CD4-positive, alpha-beta T cell (primary cell): ENCODE results near the gene HIRA. TPM values are rescaled to one million over a fixed set of nuclear protein-coding genes. Genes with fewer than 3 reads are reported as not detected.

Experiments
- ATAC-seq: fragments of 200-7000 bp; cut with Tn5 transposase; one replicate; pipeline ENCODE4 v1.10.0; 2022; ENCODE audit warnings: mild to moderate bottlenecking; ENCODE audit not compliant: poor library complexity
- CTCF ChIA-PET: fragments of 350-600 bp; sonication (Branson Sonifier 250); formaldehyde crosslinking; loops from one replicate; lab custom pipeline; 2021; ENCODE audit warnings: antibody characterized with exemption, inconsistent platforms; lab: Charles Lee
- POLR2A ChIA-PET: fragments of 350-600 bp; sonication (Branson Sonifier 250); formaldehyde crosslinking; loops from one replicate; lab custom pipeline; 2021; ENCODE audit warnings: antibody characterized with exemption, inconsistent platforms; lab: Charles Lee
- DNase-seq, 14 experiments: peaks; one replicate each; pipeline ENCODE4 v3.0.0-alpha.2; 2013 to 2020; ENCODE audit warnings: mixed read lengths in 2 of 14
- H3K27ac ChIP-seq, 2 donors: one replicate each; pipeline versions ENCODE4 v1.5.1 to v1.7.0; 2013; ENCODE audit warnings: low read length in 2 of 2, low read depth in 1 of 2, mild to moderate bottlenecking in 1 of 2
- H3K27me3 ChIP-seq, 2 experiments: 1 replicate in 1 of 2; 2 replicates in 1 of 2; pipeline versions ENCODE4 v1.6.1 to v1.7.0; 2013; ENCODE audit warnings: low read length in 2 of 2, control low read depth in 1 of 2, mild to moderate bottlenecking in 1 of 2, moderate library complexity in 1 of 2; ENCODE audit not compliant: insufficient read depth in 2 of 2, control insufficient read depth in 1 of 2
- H3K36me3 ChIP-seq: one replicate; pipeline ENCODE4 v1.6.1; 2013; ENCODE audit warnings: low read length, control low read depth; ENCODE audit not compliant: insufficient read depth
- H3K4me1 ChIP-seq: one replicate; pipeline ENCODE4 v1.6.1; 2013; ENCODE audit warnings: low read length, control low read depth; ENCODE audit not compliant: insufficient read depth
- H3K4me3 ChIP-seq: one replicate; pipeline ENCODE4 v1.5.1; 2013; ENCODE audit warnings: mild to moderate bottlenecking, low read length, moderate library complexity
- H3K9me3 ChIP-seq, 2 experiments: 1 replicate in 1 of 2; 2 replicates in 1 of 2; pipeline versions ENCODE4 v1.6.1 to v1.7.0; 2013; ENCODE audit warnings: low read length in 2 of 2, mild to moderate bottlenecking in 2 of 2, control low read depth in 1 of 2, moderate library complexity in 1 of 2; ENCODE audit not compliant: control insufficient read depth in 1 of 2, insufficient read depth in 1 of 2
- H3K27ac Mint-ChIP-seq: one replicate; pipeline ENCODE4 v1.8.0; 2020; ENCODE audit warnings: mixed read lengths
- H3K27me3 Mint-ChIP-seq: one replicate; pipeline ENCODE4 v1.8.0; 2021; ENCODE audit warnings: mixed read lengths
- H3K36me3 Mint-ChIP-seq: one replicate; pipeline ENCODE4 v1.8.0; 2021; ENCODE audit warnings: low read depth, mixed read lengths
- H3K4me1 Mint-ChIP-seq: one replicate; pipeline ENCODE4 v1.8.0; 2021; ENCODE audit warnings: low read depth, mixed read lengths
- H3K4me3 Mint-ChIP-seq: one replicate; pipeline ENCODE4 v1.8.0; 2020; ENCODE audit warnings: mild to moderate bottlenecking, mixed read lengths
- H3K9me3 Mint-ChIP-seq: one replicate; pipeline ENCODE4 v1.8.0; 2020; ENCODE audit warnings: mixed read lengths
- CTCF ChIP-seq: fragments of 200-600 bp; IDR thresholded peaks from one replicate; pipeline ENCODE4 v1.8.0; 2022; ENCODE audit warnings: antibody characterized with exemption, mild to moderate bottlenecking
- intact Hi-C, 2 experiments: fragments of 100-400 bp; cut with DNase I in 1 of 2; cut with micrococcal nuclease in 1 of 2; formaldehyde crosslinking; loops; one replicate each; pipeline versions ENCODE4 v1.15.1 to v1.9.0; 2023 to 2025; cut with DNase I, micrococcal nuclease
- total RNA-seq, 174 experiments: library from RNA in 2 of 174; stranded (reverse) in 2 of 174; gene quantifications; one replicate each; pipeline ENCODE4 v1.2.3 and lab custom pipeline; 2021 to 2026

HIRA gene
- total RNA-seq, 2 experiments from 2014 or later = 15.2 to 15.5 TPM

GRCh38 chr22:19352217-19352616 lies 79.3 kb downstream of the HIRA start:
- ATAC-seq (no peak), DNase-seq (no peak)
- Mint-ChIP-seq H3K27ac (no peak overlapping the region), H3K4me1 (no peaks in the 10 kb centered on the region), H3K27me3 (no peaks in the 10 kb centered on the region), H3K9me3 (no peaks in the 10 kb centered on the region), H3K4me3 (no peak overlapping the region), H3K36me3 (peaks cover 87% of the 10 kb centered on the region)
- H3K36me3 ChIP-seq = peaks cover 84% of the 10 kb centered on the region
- no peaks in the 10 kb centered on the region for H3K9me3 ChIP-seq
- intact Hi-C loops = no loop called here
- H3K4me3 ChIP-seq = no peak overlapping the region
- no peak overlapping the region for H3K27ac ChIP-seq
- no peak for TF ChIP-seq CTCF
- ChIA-PET CTCF (no interaction called here), POLR2A (no interaction called here)
- H3K27me3 ChIP-seq = no peaks in the 10 kb centered on the region
- no peaks in the 10 kb centered on the region for H3K4me1 ChIP-seq

GRCh38 chr22:19351604-19352003 lies 79.9 kb downstream of the HIRA start:
- POLR2A ChIA-PET = no interaction called here
- no peak overlapping the region for H3K27ac ChIP-seq
- CTCF ChIA-PET = no interaction called here
- intact Hi-C loops = no loop called here
- Mint-ChIP-seq H3K27me3 (no peaks in the 10 kb centered on the region), H3K36me3 (peaks cover 88% of the 10 kb centered on the region), H3K27ac (no peak overlapping the region), H3K9me3 (no peaks in the 10 kb centered on the region), H3K4me1 (no peaks in the 10 kb centered on the region), H3K4me3 (no peak overlapping the region)
- no peak overlapping the region for H3K4me3 ChIP-seq
- H3K9me3 ChIP-seq = no peaks in the 10 kb centered on the region
- DNase-seq = no peak
- TF ChIP-seq CTCF = no peak
- peaks cover 83% of the 10 kb centered on the region for H3K36me3 ChIP-seq
- no peaks in the 10 kb centered on the region for H3K27me3 ChIP-seq
- ATAC-seq = no peak
- H3K4me1 ChIP-seq = no peaks in the 10 kb centered on the region

GRCh38 chr22:19350947-19351346 lies 80.6 kb downstream of the HIRA start:
- POLR2A ChIA-PET = no interaction called here
- Mint-ChIP-seq H3K27ac (no peak overlapping the region), H3K4me3 (no peak overlapping the region), H3K4me1 (no peaks in the 10 kb centered on the region), H3K27me3 (no peaks in the 10 kb centered on the region), H3K9me3 (no peaks in the 10 kb centered on the region), H3K36me3 (peaks cover 88% of the 10 kb centered on the region)
- DNase-seq = no peak
- Histone ChIP-seq H3K27me3 (no peaks in the 10 kb centered on the region), H3K4me3 (no peak overlapping the region), H3K27ac (no peak overlapping the region), H3K36me3 (peaks cover 82% of the 10 kb centered on the region), H3K4me1 (no peaks in the 10 kb centered on the region), H3K9me3 (no peaks in the 10 kb centered on the region)
- CTCF ChIA-PET = no interaction called here
- intact Hi-C loops = no loop called here
- no peak for TF ChIP-seq CTCF
- ATAC-seq = no peak
